Measurements from ENCODE around the gene CTDP1.
"Not testable (repeated sequence)": the region's sequence is repeated elsewhere in the genome, so short reads cannot be mapped to it uniquely, and the experiment has no call there.

Gene CTDP1

DNA sequence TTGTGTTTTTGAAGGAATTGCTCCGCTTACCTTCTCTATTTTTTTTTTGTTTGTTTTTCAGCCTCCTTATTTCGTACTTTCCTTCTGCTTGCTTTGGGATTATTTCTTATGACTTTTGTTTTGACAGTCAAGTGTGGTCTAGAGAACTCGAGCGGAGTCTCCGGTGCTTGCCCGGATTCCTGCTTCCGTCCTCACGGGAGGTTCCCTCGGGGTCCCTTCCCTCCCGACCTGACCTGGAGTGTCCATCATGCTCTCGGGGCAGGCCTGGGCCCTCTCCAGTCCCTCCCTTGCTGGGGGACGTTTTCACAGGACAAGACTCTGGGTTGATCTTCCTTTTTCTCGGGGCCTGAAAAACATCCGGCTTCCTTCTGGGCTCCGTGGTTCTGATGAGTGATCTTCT lies 45.9 kb downstream of the CTDP1 start:
- ATAC-seq (no peak), DNase-seq (no peak)

DNA sequence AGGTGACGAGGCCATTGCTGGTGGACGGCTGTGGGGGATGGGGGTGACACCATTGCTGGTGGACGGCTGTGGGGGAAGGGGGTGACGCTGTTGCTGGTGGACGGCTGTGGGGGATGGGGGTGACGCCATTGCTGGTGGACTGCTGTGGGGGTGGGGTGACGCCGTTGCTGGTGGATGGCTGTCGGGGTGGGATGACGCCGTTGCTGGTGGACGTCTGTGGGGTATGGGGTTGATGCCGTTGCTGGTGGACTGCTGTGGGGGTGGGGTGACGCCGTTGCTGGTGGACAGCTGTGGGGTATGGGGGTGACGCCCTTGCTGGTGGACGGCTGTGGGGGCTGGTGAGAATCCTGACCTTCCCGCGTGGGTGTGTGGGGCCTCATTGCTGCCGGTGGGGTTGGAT lies 47.1 kb downstream of the CTDP1 start:
- ATAC-seq (no peak), DNase-seq (no peak)

DNA sequence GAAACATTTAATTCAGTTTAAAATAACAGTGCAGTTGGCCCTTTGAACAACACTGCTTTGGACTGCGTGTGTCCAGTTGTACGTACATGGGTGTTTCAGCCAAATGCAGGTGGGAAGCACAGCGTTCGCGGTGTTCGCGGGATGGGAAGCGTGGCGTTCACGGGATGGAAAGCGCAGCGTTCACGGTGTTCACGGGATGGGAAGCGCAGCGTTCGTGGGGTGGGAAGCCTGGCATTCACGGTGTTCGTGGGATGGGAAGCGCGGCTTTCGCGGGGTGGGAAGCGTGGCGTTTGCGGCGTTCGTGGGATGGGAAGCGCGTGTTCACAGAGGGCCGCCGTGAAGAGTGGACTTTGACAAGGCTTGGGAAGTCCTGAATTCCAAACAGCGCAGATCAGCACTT lies 47.6 kb downstream of the CTDP1 start:
- DNase-seq, result no peak
- no peak for ATAC-seq

DNA sequence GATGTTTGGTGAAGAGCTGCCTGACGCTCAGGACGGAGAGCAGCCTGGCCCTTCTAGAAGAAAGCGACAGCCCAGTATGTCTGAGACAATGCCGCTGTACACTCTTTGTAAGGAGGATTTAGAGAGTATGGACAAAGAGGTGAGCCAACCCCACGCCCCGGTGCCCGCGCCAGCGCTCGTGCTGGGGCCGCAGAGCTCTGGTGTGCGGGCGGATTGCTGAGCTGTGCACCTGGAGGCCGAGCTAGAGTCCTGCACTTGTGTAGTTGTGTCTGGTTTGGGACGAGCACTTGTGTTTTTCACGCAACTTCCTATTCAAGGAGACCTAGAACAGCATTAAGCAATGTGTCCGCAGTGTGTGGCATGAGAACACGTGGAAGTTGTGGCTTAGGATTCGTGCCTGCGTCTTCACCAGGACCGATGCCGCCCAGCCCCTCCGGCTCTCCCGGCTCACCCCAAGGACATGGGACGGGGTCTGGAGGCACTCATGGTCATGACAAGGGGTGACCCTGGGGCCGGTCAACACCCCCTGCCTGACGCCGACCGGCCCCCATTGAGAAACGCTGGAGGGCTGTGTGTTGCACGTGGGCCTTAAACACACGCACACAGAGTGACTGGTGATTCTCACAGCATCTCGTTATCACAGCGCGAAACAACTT lies 49.5 kb downstream of the CTDP1 start:
- DNase-seq, result no peak
- no peak for ATAC-seq

DNA sequence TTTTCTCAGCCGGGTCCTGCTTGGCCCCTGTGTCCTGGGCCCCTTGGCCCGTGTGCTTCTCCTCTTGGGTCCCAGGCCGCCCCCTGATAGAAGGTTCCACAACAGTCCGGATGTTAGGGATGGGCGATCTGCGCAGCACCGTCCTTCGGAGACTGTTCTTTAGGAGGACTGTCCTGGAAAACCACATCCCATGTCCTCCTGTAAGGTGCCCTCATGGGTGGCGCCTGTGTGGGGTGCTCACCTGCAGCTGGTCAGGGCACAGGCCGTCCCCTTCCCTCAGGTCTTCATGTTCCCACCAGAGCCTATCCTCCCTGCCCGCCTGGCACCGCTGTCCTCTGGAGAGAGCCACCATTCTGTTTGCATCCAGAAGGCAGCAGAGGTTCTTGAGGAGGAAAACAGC lies 50.0 kb downstream of the CTDP1 start:
- DNase-seq (no peak), ATAC-seq (no peak)

DNA sequence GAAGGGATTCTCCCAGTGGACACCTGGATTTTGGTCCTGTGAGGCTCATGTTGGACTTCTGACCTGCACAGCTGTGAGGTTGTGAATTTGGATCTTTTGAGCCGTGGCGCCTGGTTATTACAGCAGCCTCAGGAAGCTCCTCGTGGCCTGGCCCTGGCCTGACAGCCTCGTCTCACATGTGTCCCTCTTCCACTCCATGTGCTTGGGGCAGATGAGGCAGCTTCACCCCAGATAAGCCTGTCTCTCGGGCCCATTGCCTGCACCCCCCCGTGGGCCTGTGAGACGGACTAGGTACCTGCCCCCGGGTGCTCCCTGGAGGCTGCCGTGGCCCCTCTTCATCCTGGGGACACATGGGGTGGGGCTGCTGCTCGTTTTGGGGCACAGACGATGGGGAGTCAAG lies 51.2 kb downstream of the CTDP1 start:
- DNase-seq (no peak), ATAC-seq (no peak)

DNA sequence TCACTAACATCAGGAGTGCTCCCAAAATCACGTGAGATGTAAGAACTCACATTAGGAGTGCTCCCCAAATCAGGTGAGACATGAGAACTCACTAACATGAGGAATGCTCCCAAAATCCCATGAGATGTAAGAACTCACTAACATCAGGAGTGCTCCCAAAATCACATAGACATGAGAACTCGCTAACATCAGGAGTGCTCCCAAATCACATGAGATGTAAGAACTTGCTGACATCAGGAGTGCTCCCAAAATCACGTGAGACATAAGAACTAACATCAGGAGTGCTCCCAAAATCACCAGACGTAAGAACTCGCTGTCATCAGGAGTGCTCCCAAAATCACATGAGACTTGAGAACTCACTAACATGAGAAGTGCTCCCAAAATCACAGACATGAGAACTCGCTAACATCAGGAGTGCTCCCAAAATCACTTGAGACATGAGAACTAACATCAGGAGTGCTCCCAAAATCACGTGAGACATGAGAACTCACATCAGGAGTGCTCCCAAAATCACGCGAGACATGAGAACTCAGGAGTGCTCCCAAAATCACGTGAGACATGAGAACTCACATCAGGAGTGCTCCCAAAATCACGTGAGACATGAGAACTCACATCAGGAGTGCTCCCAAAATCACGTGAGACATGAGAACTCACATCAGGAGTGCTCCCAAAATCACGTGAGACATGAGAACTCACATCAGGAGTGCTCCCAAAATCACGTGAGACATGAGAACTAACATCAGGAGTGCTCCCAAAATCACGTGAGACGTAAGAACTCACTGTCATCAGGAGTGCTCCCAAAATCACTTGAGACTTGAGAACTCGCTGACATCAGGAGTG lies 52.5 kb downstream of the CTDP1 start:
- not testable (repeated sequence) for ATAC-seq, DNase-seq

DNA sequence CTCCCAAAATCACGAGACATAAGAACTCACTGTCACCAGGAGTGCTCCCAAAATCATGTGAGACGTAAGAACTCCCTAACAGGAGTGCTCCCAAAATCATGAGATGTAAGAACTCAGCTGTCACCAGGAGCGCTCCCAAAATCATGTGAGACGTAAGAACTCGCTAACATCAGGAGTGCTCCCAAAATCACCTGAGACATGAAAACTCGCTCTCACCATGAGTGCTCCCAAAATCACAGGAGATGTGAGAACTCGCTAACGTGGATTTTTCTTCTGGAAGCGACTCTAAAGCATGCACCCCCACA lies 53.1 kb downstream of the CTDP1 start:
- no peak for ATAC-seq
- no peak for DNase-seq

DNA sequence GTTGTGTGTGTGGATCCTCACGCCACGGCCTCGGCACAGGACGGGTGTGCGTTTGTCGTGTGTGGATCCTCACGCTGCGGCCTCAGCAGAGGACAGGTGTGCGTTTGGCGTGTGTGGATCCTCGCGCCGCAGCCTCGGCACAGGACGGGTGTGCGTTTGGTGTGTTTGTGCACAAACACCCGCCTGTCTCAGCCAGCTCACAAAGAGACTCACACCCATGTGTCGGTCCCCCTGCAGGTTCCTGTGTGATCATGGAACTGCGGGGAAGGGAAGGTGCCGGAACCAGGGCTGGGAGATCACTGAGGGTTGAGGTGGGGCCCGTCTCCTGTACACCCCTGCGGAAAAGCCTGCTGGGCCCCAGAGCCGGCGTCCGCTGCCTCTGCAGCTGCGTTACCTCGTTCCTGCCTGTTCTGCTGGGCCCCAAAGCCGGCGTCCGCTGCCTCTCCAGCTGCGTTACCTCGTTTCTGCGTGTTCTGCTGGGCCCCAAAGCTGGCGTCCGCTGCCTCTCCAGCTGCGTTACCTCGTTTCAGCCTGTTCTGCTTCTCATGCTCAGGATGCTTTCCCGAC lies 53.6 kb downstream of the CTDP1 start:
- no peak for ATAC-seq
- DNase-seq, result no peak

DNA sequence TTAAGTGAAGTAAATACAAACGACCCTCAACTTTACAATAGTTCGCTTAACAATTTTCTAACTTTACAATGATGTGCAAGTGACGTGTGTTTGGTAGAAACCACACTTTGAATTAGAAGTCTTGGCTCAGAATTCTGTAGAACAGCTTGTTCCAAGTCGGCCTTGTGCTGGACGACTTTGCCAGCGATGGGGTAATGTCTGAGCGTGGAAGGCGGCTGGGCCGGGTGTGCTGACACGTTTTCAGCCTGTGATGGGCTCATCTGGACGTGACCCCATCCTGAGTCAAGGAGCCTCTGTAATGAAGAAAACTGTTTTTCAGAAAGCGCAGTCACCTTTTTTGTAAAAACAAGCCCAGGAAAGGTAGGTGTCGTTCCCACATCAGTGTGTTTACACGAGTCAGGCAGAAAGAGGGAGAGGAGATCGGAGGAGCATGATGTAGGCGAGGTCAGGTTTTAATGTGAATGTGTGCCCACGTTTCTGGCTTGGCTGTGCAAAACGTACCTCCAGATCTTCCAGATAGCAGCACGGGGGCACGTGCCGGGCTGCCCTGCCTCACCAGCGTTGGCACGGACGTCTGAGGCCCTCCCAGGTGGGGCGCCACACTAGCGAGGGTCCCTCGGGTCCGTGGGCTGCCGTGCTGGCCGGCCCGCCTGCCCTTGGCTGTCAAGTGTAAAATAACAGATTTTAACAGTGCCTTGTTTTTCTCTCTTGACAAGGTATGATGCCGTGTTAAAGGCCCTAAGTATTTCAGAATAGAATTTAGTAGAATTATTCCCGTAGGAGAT lies 54.6 kb downstream of the CTDP1 start:
- no peak for ATAC-seq
- DNase-seq, result no peak

DNA sequence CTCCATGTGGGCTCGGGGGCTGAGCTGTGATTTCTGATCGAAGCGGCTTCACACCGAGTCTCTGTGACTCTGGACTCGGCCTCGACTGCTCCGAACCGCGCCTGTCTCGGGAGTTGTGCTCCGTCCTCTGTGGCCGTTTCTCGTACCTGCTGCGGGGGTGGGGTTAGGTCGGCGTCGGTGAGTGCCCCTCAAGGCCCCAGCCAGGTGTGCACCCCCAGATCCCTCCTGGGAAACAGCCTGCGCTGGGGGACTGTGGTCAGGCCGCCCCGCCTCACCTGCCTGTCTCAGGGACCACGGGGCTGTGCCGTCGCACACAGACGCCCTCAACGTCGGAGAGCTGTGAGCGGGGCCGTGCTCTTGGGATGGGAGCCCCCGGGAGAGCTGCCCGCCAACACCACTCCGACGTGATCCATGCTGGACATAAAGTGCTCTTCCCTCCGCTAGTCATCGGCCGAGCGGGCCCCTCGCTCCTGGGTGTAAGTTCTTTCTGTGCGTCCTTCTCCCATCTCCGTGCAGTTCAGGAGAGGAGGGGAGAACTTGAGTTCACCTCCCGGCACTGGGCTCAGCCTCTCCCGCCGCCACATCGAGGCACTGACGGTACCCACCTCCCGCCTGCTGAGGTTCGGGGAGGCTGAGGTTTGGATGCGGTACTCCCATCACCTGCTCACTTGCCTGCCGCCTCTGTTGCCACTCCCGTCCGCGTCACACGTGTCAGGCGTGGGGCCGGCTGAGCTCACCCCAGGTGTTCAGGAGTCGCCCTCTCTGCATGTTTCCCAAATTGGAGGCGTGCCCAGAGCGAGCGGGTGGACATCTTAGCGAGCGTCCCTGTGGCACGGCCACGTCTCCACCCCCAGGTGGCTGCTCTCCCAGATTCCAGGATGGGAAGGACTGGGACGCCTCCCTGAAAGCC lies 55.7 kb downstream of the CTDP1 start:
- ATAC-seq (no peak), DNase-seq (no peak)

DNA sequence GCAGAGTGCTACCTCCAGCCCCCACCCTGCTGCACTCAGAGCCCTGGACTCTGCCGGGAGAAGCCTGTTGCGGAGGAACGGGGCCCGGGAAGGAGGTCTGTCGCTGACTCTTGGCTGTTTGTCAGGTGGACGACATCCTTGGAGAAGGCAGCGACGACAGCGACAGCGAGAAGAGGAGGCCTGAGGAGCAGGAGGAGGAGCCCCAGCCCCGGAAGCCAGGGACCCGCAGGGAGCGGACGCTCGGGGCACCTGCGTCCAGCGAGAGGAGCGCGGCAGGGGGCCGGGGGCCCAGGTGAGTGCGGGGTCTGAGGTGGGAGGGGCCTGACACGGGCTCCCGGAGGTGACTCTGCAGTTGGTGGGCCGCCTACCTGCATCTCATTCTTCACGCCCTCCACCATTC lies 56.6 kb downstream of the CTDP1 start:
- ATAC-seq (no peak), DNase-seq (no peak)

DNA sequence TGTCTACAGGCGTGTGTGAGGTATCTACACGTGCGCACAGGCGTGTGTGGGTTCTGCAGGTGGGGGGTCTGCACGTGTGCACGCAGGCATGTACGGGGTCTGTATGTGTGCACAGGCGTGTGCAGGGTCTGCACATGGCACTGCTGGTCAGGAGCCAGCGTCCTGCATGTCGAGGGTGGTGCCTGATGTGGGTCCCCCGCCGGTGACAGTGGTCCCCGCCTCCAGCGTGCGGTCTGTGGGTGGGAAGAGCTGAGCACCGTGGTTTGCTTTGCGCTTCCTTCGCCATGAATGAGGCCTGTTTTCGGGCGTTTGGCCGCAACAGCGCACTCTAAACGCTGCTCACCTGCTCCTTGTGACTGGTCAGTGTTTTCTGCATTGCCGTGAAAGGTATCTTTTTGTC lies 57.2 kb downstream of the CTDP1 start:
- ATAC-seq, result no peak

DNA sequence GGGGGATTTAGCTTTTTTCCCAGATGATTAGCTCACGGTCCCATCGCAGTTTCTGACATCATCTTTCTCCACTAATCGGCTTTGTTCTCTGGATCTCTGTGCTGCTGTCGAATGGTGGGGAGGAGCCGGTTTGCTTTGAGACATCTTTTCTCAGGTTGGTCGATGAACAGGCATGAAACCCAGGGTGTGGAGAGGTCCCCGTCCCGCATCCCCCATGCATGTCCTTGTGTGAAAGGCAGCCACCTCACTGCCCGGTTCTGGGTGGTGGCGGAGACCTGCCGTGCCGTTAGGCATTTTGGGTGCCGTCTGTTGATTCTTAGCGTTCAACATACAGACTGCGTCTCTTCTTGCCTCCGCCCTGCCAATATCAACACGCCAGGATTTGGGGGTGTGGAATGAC lies 57.8 kb downstream of the CTDP1 start:
- no peak for DNase-seq
- ATAC-seq, result no peak

More for the DNA sequence above, 57.2 kb downstream of the CTDP1 start:
- DNase-seq, result no peak

DNA sequence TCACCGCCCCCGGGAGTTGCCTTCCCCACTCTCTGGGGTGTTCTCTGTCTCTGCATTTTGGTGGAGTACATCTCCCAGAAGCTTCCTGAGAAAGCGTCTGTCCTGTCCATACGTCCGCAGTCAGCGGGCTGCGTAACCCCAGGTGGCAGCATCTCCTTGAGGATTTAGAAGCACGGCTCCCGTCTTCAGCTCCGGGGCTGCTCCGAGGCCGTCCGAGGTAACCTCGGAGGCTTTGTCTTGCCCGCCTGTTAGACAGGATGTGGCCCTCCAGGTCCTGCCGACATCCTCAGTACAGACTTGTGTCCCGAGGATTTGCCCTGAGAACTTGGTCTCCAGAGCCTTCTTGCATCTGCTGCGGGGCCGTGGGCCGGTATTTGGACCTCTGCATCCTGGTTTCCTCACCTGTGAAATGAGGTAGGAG lies 58.4 kb downstream of the CTDP1 start:
- ATAC-seq (no peak), DNase-seq (no peak)

DNA sequence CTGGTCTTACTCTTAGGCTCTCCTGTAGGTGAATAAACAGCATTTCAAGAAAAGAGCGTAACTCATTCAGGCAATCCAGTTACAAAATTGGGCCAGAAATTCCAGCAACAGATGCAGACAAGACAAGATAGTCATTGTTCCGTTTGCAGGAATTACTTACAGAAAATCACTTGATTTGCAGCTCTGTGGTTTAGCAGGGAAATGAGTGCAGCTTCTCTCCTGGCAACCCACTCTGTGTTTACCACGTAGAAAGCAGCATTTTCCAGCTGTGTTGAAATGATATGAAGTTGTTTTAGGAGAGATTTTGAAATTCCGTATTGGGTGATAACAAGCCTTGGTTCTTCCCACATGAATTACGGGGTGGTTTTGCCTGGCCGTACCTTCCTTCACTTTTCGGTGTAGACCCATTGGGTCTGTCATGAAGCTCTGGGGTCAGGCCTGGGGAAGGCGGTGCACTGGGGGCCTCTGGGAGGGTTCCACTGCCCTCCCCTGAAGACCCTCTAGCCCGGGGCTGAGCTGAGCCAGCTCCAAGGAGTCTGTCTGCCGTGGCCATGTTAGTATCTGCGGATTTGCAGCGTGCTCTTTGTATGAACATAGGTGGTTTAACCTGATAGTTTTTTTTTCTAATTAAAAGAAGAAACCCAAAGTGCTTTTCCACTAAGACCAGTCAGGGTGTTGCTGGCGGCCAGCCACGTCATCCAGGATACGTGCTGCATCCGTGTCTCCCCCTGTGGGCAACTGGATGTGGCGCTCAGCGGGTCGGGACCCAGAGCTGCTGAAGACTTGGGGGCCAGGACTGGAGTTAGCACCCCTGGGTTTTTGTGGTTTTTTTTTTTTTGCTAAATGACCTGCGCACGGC lies 59.2 kb downstream of the CTDP1 start:
- DNase-seq (no peak), ATAC-seq (no peak)

DNA sequence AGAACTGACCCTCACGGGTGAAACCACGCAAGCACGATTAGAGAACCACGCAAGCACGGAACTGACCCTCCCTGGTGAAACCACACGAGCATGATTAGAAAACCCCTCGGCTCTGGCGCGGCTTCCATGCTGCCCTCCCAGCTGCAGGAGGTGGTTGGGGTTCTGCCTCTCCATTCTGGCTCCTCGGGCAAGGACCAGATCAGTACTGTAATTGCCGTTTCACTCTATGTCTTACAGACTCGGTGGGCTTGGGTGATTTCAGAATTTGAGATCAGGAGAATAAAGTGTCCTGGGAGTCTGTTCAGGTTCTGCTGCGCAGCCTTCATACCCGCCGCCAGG lies 59.8 kb downstream of the CTDP1 start:
- DNase-seq (no peak), ATAC-seq (no peak)

DNA sequence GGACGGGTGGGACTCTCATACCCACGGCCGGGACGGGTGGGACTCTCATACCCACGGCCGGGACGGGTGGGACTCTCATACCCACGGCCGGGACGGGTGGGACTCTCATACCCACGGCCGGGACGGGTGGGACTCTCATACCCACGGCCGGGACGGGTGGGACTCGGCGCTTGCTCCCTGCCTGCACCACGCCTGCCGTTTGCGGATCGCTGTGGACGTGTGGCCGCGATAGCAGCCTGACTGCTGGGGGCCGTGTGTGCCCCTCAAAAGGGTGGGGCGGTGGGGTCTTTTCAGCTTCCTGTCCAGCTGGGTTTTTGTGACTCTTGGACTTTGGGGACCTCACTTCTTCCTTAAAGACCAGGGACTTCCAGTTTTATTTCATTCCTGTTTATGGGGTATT lies 60.4 kb downstream of the CTDP1 start:
- ATAC-seq, DNase-seq: not testable (repeated sequence)

DNA sequence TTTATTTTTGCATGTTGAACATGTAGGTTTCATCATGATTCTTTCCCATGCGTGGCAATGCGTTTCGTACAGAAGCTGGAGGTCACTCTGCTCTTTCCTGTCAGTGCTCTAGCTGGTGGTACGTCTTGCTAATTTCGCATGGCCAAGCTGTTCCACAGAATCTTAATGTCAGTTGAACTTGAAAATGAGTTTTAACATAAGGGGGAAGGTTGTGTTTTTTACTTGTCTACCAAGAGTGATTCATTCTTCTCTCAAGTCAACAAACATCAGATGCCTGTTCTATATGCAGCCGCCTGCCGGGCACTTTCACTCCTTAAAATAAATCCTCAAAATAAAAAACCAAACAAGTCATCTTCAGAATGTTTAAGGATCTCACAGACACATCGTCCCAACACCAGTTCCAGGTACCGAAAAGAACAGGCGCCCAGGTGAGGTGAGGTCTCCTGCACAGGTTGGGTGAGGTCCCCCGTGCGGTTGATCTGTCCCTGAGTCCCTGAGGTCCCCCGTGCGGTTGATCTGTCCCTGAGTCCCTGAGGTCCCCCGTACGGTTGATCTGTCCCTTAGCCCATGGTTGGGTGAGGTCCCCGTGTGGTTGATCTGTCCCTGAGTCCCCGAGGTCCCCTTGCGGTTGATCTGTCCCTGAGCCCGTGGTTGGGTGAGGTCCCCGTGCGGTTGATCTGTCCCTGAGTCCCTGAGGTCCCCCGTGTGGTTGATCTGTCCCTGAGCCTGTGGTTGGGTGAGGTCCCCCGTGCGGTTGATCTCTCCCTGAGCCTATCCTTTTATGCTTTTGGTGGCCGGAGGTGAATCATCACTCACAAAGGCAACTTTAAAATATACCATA lies 61.1 kb downstream of the CTDP1 start:
- DNase-seq (no peak), ATAC-seq (no peak)

DNA sequence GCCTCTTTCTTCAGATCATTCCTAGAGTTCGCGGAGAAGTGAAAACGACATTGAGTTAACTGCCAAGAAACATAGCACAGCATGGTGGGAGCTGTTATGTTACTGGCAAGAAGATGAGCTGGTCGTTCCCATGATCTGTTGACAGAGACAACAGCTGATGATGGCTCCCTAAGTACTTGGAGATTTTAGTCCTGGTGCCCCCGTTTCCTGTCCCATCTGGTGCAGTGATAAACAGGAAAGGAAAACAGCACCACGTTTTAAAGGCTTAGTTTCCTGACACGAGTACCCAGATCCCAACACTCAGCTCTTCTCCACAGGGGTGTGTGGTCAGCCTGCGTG lies 61.7 kb downstream of the CTDP1 start:
- ATAC-seq (no peak), DNase-seq (no peak)
